H1 (cell line): ENCODE results near the gene CCDC40. TPM values are rescaled to one million over a fixed set of nuclear protein-coding genes. Genes with fewer than 3 reads are reported as not detected.

Source experiments
- ASH2L ChIP-seq: fragments of 200-600, 300-600 bp; sonication (generic); IDR thresholded peaks from one replicate; pipeline ENCODE4 v1.7.1; 2017; ENCODE audit warnings: low read length
- BRCA1 ChIP-seq: IDR thresholded peaks from 2 replicates; pipeline ENCODE4 v1.6.1; 2012; ENCODE audit warnings: low read depth, low read length, improper control_type of control experiment
- CTBP2 ChIP-seq: IDR thresholded peaks from 2 replicates; pipeline ENCODE4 v1.7.0; 2011; ENCODE audit warnings: borderline replicate concordance, mild to moderate bottlenecking, moderate library complexity, mixed read lengths, low read length; ENCODE audit not compliant: insufficient read depth, insufficient read length
- JUND ChIP-seq: IDR thresholded peaks from 2 replicates; pipeline ENCODE4 v1.6.1; 2011; ENCODE audit warnings: mild to moderate bottlenecking, improper control_type of control experiment, low read length
- KDM5A ChIP-seq: fragments of 200-600 bp; IDR thresholded peaks from 2 replicates; pipeline ENCODE4 v1.7.1; 2012; ENCODE audit warnings: mild to moderate bottlenecking, low read length, inconsistent platforms, mixed read lengths
- PHF8 ChIP-seq: fragments of 200-600 bp; sonication (generic); conservative IDR thresholded peaks from 2 replicates; pipeline ENCODE4 v1.7.1; 2012; ENCODE audit warnings: low read depth, mild to moderate bottlenecking, inconsistent platforms, low read length, moderate library complexity
- SIN3A ChIP-seq, 2 experiments: IDR thresholded peaks in 1 of 2; conservative IDR thresholded peaks in 1 of 2; 2 replicates each; pipeline ENCODE4 v1.6.1; 2011 to 2012; ENCODE audit warnings: low read length in 2 of 2, improper control_type of control experiment in 1 of 2, low read depth in 1 of 2, mild to moderate bottlenecking in 1 of 2
- SP4 ChIP-seq: IDR thresholded peaks from 2 replicates; pipeline ENCODE4 v1.6.1; 2012; ENCODE audit warnings: low read length, inconsistent platforms
- SRF ChIP-seq: IDR thresholded peaks from 2 replicates; pipeline ENCODE4 v1.6.1; 2011; ENCODE audit warnings: mild to moderate bottlenecking, low read depth, low read length, moderate library complexity
- polyA plus RNA-seq, 7 experiments: library from polyadenylated mRNA; depleted of rRNA in 3 of 7; stranded (reverse) in 5 of 7; unstranded in 2 of 7; fragments of >200 nt in 5 of 7; fragments of 200-250 nt in 2 of 7; gene quantifications; 1 replicate in 5 of 7; 2 replicates in 1 of 7; 4 replicates in 1 of 7; pipeline versions ENCODE4 v1.2.1 to v1.2.3, GENCODE V29; 2011 to 2013; ENCODE audit warnings: missing spikeins in 2 of 7, mixed read lengths in 2 of 7
- total RNA-seq: library from RNA; stranded (reverse); fragmentation: NEBNext Ultra II Directional; extraction: Animal tissue kit (Norgen Biotek cat#: 25700); gene quantifications from 2 replicates; pipeline ENCODE4 v1.2.1, GENCODE V29; 2021

The CCDC40 gene
- total and polyA plus RNA-seq, 2 of the 8 experiments (the other 6 are each of a cell fraction or from before 2014, with no cell fraction given) = 4.1 to 11.5 TPM

DNA sequence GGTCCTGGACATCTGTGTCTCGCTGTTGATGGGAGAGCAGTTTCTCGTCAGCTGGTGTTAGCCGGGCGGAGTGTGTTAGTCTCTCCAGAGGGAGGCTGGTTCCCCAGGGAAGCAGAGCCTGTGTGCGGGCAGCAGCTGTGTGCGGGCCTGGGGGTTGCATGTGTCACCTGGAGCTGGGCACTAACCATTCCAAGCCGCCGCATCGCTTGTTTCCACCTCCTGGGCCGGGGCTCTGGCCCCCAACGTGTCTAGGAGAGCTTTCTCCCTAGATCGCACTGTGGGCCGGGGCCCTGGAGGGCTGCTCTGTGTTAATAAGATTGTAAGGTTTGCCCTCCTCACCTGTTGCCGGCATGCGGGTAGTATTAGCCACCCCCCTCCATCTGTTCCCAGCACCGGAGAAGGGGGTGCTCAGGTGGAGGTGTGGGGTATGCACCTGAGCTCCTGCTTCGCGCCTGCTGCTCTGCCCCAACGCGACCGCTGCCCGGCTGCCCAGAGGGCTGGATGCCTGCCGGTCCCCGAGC lies 82.9 kb downstream of the CCDC40 start (continued):
- TF ChIP-seq ASH2L = no peak
- no peak for TF ChIP-seq JUND
- no peak for TF ChIP-seq SIN3A (conservative IDR thresholded peaks at IDR 0.05 in 1 of 2, IDR thresholded peaks at IDR 0.05 in 1 of 2; ENCODE audit: low read depth in 1 of 2, low read length in 2 of 2)
- no peak for TF ChIP-seq BRCA1
- no peak for TF ChIP-seq CTBP2
- no peak for TF ChIP-seq SP4
- TF ChIP-seq KDM5A = no peak
- TF ChIP-seq PHF8 = no peak
- TF ChIP-seq SRF = no peak
